Measurements from ENCODE around the gene ADGRG6.
A peak's percentile ranks its signal among the peaks of the same experiment; 100 is the strongest.
"Not testable (repeated sequence)": the region's sequence is repeated elsewhere in the genome, so short reads cannot be mapped to it uniquely, and the experiment has no call there.

The ADGRG6 gene

GRCh38 chr6:142346166-142346565 is 44.4 kb downstream of the ADGRG6 start:
- not testable (repeated sequence) for DNase-seq (ENCODE audit: low read depth)

GRCh38 chr6:142349215-142349823 is 47.5 kb downstream of the ADGRG6 start:
- no peak for DNase-seq (ENCODE audit: low read depth)

- no peak for DNase-seq (ENCODE audit: low read depth)
Measured at GRCh38 chr6:142350309-142350708, 48.5 kb downstream of the ADGRG6 start.

GRCh38 chr6:142353690-142354089 is 51.9 kb downstream of the ADGRG6 start:
- no peak for DNase-seq (ENCODE audit: low read depth)

- DNase-seq (ENCODE audit: low read depth): no peak
Measured at GRCh38 chr6:142354650-142355049, 52.8 kb downstream of the ADGRG6 start.

- DNase-seq (ENCODE audit: low read depth): no peak
Measured at GRCh38 chr6:142355520-142356174, 53.8 kb downstream of the ADGRG6 start.

GRCh38 chr6:142356201-142356883 is 54.5 kb downstream of the ADGRG6 start:
- no peak for DNase-seq (ENCODE audit: low read depth)

- no peak for DNase-seq (ENCODE audit: low read depth)
Measured at GRCh38 chr6:142356884-142357225, 55.0 kb downstream of the ADGRG6 start.

- no peak for DNase-seq (ENCODE audit: low read depth)
Measured at GRCh38 chr6:142357879-142358278, 56.1 kb downstream of the ADGRG6 start.

GRCh38 chr6:142359271-142359960 is 57.6 kb downstream of the ADGRG6 start:
- DNase-seq (ENCODE audit: low read depth): no peak

GRCh38 chr6:142361345-142361744 is 59.5 kb downstream of the ADGRG6 start:
- no peak for DNase-seq (ENCODE audit: low read depth)

GRCh38 chr6:142361779-142362750 is 60.3 kb downstream of the ADGRG6 start:
- DNase-seq (ENCODE audit: low read depth): peak; percentile 68

- DNase-seq (ENCODE audit: low read depth): no peak
Measured at GRCh38 chr6:142367061-142367460, 65.3 kb downstream of the ADGRG6 start.

- DNase-seq (ENCODE audit: low read depth): peak; percentile 8
Measured at GRCh38 chr6:142367501-142368018, 65.8 kb downstream of the ADGRG6 start.

GRCh38 chr6:142369266-142369665 is 67.5 kb downstream of the ADGRG6 start:
- no peak for DNase-seq (ENCODE audit: low read depth)

GRCh38 chr6:142372348-142372747 is 70.5 kb downstream of the ADGRG6 start:
- DNase-seq (ENCODE audit: low read depth): no peak

- DNase-seq (ENCODE audit: low read depth): no peak
Measured at GRCh38 chr6:142373268-142374090, 71.7 kb downstream of the ADGRG6 start.

GRCh38 chr6:142374091-142374770 is 72.4 kb downstream of the ADGRG6 start:
- DNase-seq (ENCODE audit: low read depth): no peak

- no peak for DNase-seq (ENCODE audit: low read depth)
Measured at GRCh38 chr6:142374965-142375733, 73.3 kb downstream of the ADGRG6 start.

All from fibroblast of gingiva (primary cell).